OCI-LY7 (cell line): ENCODE data around the gene JAM2. TPM values are rescaled to one million over a fixed set of nuclear protein-coding genes. Genes with fewer than 3 reads are reported as not detected.
A peak's percentile ranks its signal among the peaks of the same experiment; 100 is the strongest.

Source experiments
- BruUV-seq: library from RNA; stranded (reverse); fragments of 400-500 nt; replicated peaks from 2 replicates; lab custom pipeline; 2021; lab: Mats Ljungman, UMichigan
- CTCF ChIA-PET: fragments of 300-600 bp; sonication (Branson Sonifier 250); formaldehyde crosslinking; loops from one replicate; lab custom pipeline; 2022; ENCODE audit warnings: antibody characterized with exemption; ENCODE audit not compliant: unreplicated experiment; lab: Charles Lee
- POLR2A ChIA-PET: fragments of 300-600 bp; sonication (Branson Sonifier 250); formaldehyde crosslinking; loops from one replicate; lab custom pipeline; 2022; ENCODE audit warnings: antibody characterized with exemption; lab: Charles Lee
- DNase-seq: peaks from one replicate; pipeline ENCODE4 v3.0.0-alpha.2; 2015; ENCODE audit warnings: low spot score
- H2AFZ ChIP-seq: fragments of 200-600 bp; sonication (generic), shearing (Covaris generic); 2 replicates; pipeline ENCODE4 v1.6.1; 2014; ENCODE audit warnings: mild to moderate bottlenecking, antibody characterized with exemption, low read length, moderate library complexity
- H3K27ac ChIP-seq: fragments of 200-600 bp; sonication (generic); 2 replicates; pipeline ENCODE4 v1.5.1; 2014; ENCODE audit warnings: mixed run types, low read depth, mild to moderate bottlenecking, moderate library complexity, low read length, inconsistent platforms; ENCODE audit not compliant: poor library complexity, severe bottlenecking
- H3K36me3 ChIP-seq: fragments of 200-600 bp; sonication (generic); 2 replicates; pipeline ENCODE4 v1.6.1; 2014; ENCODE audit warnings: mild to moderate bottlenecking, antibody characterized with exemption, low read length, moderate library complexity, mixed read lengths; ENCODE audit not compliant: insufficient read depth
- H3K4me1 ChIP-seq: fragments of 200-600 bp; sonication (generic); 2 replicates; pipeline ENCODE4 v1.5.1; 2014; ENCODE audit warnings: mild to moderate bottlenecking, low read length; ENCODE audit not compliant: insufficient read depth, poor library complexity, severe bottlenecking
- H3K4me2 ChIP-seq: fragments of 200-600 bp; sonication (generic); 2 replicates; pipeline ENCODE4 v1.6.1; 2014; ENCODE audit warnings: mild to moderate bottlenecking, low read length
- H3K4me3 ChIP-seq: fragments of 200-600 bp; sonication (generic); 2 replicates; pipeline ENCODE4 v1.5.1; 2014; ENCODE audit warnings: mild to moderate bottlenecking, low read depth, low read length; ENCODE audit not compliant: poor library complexity, severe bottlenecking
- H3K79me2 ChIP-seq: fragments of 200-600 bp; sonication (generic); 2 replicates; pipeline ENCODE4 v1.6.1; 2016; ENCODE audit warnings: low read depth, mild to moderate bottlenecking, low read length, moderate library complexity, mixed read lengths; ENCODE audit not compliant: insufficient read depth
- H3K9me2 ChIP-seq: fragments of 200-600 bp; sonication (generic); 2 replicates; pipeline ENCODE4 v1.6.1; 2016; ENCODE audit warnings: mild to moderate bottlenecking, low read length, mixed read lengths; ENCODE audit not compliant: insufficient read depth
- H3K9me3 ChIP-seq: fragments of 200-600 bp; sonication (generic); 2 replicates; pipeline ENCODE4 v1.6.1; 2014; ENCODE audit warnings: mild to moderate bottlenecking, mixed run types, low read length, mixed read lengths
- H4K20me1 ChIP-seq: fragments of 200-600 bp; sonication (generic); 2 replicates; pipeline ENCODE4 v1.6.1; 2014; ENCODE audit warnings: mild to moderate bottlenecking, antibody characterized with exemption, low read length, moderate library complexity, mixed read lengths; ENCODE audit not compliant: insufficient read depth
- EZH2phosphoT487 ChIP-seq: fragments of 200-600 bp; sonication (generic); IDR thresholded peaks from 2 replicates; pipeline ENCODE4 v1.6.1; 2018; ENCODE audit warnings: low read depth, borderline replicate concordance, mild to moderate bottlenecking, mixed run types, antibody characterized with exemption, low read length, moderate library complexity, mixed read lengths
- intact Hi-C: fragments of 100-400 bp; cut with micrococcal nuclease; formaldehyde crosslinking; loops from one replicate; pipeline ENCODE4 v1.10.0; 2022; ENCODE audit not compliant: unreplicated experiment
- total RNA-seq, 2 experiments: library from RNA; depleted of rRNA in 1 of 2; stranded (reverse); fragments of >200 nt in 1 of 2; shearing (Covaris generic) in 1 of 2; gene quantifications; 2 replicates each; pipeline ENCODE4 v1.2.3, GENCODE V29; 2014 to 2022
- TF ChIP-seq, protein P1 (sequence below): fragments of 200-600 bp; sonication (generic); conservative IDR thresholded peaks from 2 replicates; pipeline ENCODE4 v1.5.1; 2014; ENCODE audit warnings: mild to moderate bottlenecking, antibody characterized with exemption, low read length, moderate library complexity, mixed read lengths

The JAM2 gene
- total RNA-seq, 2 experiments from 2014 or later: 1.2 to 1.4 TPM

DNA sequence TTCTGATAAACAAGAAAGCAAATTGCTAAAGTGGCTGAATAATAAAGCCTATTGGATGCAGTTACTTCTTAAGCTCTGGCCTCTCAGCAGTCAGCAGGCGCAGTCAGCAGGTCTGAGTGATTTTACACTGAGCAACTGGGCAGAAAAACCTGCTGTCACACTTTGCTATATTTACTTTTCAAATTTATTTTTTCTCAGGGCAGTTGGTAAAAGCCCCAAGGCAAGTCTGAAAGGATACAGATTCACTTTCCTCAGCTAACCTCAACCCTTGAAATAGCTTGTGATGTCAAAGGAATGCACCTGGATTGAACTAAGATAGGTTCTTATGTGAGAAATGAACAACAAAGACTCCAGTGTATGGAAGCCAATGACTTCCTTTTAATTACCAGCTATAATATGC, 61.7 kb downstream of the JAM2 start:
- no peaks in the 10 kb centered on the region for H3K79me2 ChIP-seq
- BruUV-seq: no TSS peak
- no peak overlapping the region for H2AFZ ChIP-seq
- intact Hi-C loops: no loop called here
- no peaks in the 10 kb centered on the region for H3K9me3 ChIP-seq
- TF ChIP-seq, protein P1, sequence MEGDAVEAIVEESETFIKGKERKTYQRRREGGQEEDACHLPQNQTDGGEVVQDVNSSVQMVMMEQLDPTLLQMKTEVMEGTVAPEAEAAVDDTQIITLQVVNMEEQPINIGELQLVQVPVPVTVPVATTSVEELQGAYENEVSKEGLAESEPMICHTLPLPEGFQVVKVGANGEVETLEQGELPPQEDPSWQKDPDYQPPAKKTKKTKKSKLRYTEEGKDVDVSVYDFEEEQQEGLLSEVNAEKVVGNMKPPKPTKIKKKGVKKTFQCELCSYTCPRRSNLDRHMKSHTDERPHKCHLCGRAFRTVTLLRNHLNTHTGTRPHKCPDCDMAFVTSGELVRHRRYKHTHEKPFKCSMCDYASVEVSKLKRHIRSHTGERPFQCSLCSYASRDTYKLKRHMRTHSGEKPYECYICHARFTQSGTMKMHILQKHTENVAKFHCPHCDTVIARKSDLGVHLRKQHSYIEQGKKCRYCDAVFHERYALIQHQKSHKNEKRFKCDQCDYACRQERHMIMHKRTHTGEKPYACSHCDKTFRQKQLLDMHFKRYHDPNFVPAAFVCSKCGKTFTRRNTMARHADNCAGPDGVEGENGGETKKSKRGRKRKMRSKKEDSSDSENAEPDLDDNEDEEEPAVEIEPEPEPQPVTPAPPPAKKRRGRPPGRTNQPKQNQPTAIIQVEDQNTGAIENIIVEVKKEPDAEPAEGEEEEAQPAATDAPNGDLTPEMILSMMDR: no peak
- no peak for TF ChIP-seq EZH2phosphoT487
- DNase-seq: no peak
- no peak overlapping the region for H3K27ac ChIP-seq
- no peak overlapping the region for H3K4me3 ChIP-seq
- no peaks in the 10 kb centered on the region for H3K36me3 ChIP-seq
- POLR2A ChIA-PET: interaction anchor here (0.7 to 1.6 kb wide), 4 partner anchors 16 to 75 kb away, joined by 3 to 5 read pairs (median 3); no protein-coding TSS in a partner anchor
- CTCF ChIA-PET: no interaction called here
- H4K20me1 ChIP-seq: no peaks in the 10 kb centered on the region
- H3K9me2 ChIP-seq: no peaks in the 10 kb centered on the region
- no peak overlapping the region for H3K4me2 ChIP-seq
- H3K4me1 ChIP-seq: no peaks in the 10 kb centered on the region

DNA sequence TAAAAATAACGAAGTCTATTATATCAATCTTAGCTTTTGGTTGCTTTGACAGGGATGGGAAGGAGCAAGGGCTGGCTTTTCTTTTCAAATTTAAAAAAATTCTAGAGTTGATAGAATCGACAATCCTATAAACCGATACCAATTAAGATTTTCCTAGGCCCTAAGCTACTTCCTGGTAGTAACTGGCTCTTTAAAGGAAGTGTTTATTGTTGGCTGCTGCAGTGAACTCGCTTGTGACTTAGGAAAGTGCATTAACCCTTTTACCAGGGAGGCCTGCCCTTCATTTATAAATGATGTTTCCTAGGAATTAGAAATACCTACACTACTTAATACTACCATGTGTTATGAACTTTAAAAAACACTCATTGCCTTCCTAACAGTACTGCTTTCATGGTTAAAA, 62.5 kb downstream of the JAM2 start:
- H3K9me3 ChIP-seq: no peaks in the 10 kb centered on the region
- H3K4me3 ChIP-seq: no peak overlapping the region
- BruUV-seq: no TSS peak
- no peak for DNase-seq
- ChIA-PET CTCF (no interaction called here), POLR2A (interaction anchor here (1.6 kb wide), 1 partner anchor 15 kb away, joined by 5 read pairs; no protein-coding TSS in a partner anchor)
- no peaks in the 10 kb centered on the region for H3K36me3 ChIP-seq
- H3K9me2 ChIP-seq: no peaks in the 10 kb centered on the region
- H2AFZ ChIP-seq: no peak overlapping the region
- no peaks in the 10 kb centered on the region for H3K79me2 ChIP-seq
- intact Hi-C loops: no loop called here
- H3K4me2 ChIP-seq: no peak overlapping the region
- H3K4me1 ChIP-seq: no peaks in the 10 kb centered on the region
- no peak for TF ChIP-seq EZH2phosphoT487
- TF ChIP-seq, protein P1: no peak
- H4K20me1 ChIP-seq: no peaks in the 10 kb centered on the region
- no peak overlapping the region for H3K27ac ChIP-seq

DNA sequence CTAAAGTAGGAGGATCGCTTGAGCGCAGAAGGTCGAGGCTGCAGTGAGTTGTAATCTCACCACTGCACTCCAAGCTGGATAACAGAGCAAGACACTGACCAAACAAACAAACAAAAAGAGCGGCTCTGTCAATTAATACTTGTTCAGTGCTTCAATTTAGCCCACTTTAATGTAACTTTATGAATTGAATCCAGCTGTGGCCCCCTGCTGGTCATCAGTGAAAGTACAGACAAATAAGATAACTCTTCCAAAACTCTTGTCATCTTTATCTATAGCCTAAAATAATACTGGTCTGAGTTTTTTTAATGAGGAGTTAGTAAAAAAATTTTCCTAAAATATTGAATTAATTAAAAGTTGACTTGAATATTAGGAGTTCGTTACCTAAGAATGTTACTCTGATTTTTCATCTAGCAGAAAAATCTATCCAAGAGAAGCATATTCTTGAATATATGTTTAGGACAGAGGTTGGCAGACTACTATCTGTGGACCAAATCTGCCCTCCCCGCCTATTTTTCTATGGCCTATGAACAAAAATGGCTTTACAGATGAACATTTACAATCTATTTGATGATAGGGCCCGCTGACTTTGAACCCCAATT, 69.5 kb downstream of the JAM2 start:
- Histone ChIP-seq H3K4me2 (no peak overlapping the region), H3K4me3 (no peak overlapping the region), H3K27ac (no peak overlapping the region), H3K9me2 (no peaks in the 10 kb centered on the region), H3K36me3 (no peaks in the 10 kb centered on the region), H4K20me1 (no peaks in the 10 kb centered on the region), H3K9me3 (no peaks in the 10 kb centered on the region), H2AFZ (no peak overlapping the region), H3K4me1 (no peaks in the 10 kb centered on the region), H3K79me2 (no peaks in the 10 kb centered on the region)
- POLR2A ChIA-PET: interaction anchor here (0.6 to 1.6 kb wide), 3 partner anchors 12 to 101 kb away, joined by 3 to 4 read pairs (median 3); no protein-coding TSS in a partner anchor
- peak; percentile 60 for DNase-seq
- TF ChIP-seq EZH2phosphoT487: no peak
- TF ChIP-seq, protein P1: peak; percentile 95
- CTCF ChIA-PET: no interaction called here
- BruUV-seq: no TSS peak
- intact Hi-C loops: loop anchor here (1.0 to 5.0 kb wide), 2 partner anchors 94 to 100 kb away; no protein-coding TSS in a partner anchor
